Trophoblast cell (in vitro differentiated cells and primary cell): Measurements from ENCODE around the gene RGP1.

Experiments
- DNase-seq, 2 donors: peaks; one replicate each; pipeline ENCODE4 v3.0.0-alpha.2; 2016
- H2AFZ ChIP-seq: 2 replicates; pipeline ENCODE4 v1.6.1; 2013; ENCODE audit warnings: low read length, moderate library complexity, mild to moderate bottlenecking; ENCODE audit not compliant: insufficient read depth, poor library complexity
- H2AK5ac ChIP-seq: 2 replicates; pipeline ENCODE4 v1.6.1; 2013; ENCODE audit warnings: mild to moderate bottlenecking, low read length
- H2BK120ac ChIP-seq: 2 replicates; pipeline ENCODE4 v1.6.1; 2013; ENCODE audit warnings: low read length, mild to moderate bottlenecking, moderate library complexity; ENCODE audit not compliant: insufficient read depth, poor library complexity
- H2BK12ac ChIP-seq: 2 replicates; pipeline ENCODE4 v1.6.1; 2013; ENCODE audit warnings: mild to moderate bottlenecking, low read length, moderate library complexity
- H2BK5ac ChIP-seq: 2 replicates; pipeline ENCODE4 v1.6.1; 2013; ENCODE audit warnings: low read length, low read depth, moderate library complexity, mild to moderate bottlenecking; ENCODE audit not compliant: poor library complexity
- H3K14ac ChIP-seq: 2 replicates; pipeline ENCODE4 v1.6.1; 2013; ENCODE audit warnings: mild to moderate bottlenecking, low read length
- H3K18ac ChIP-seq: 2 replicates; pipeline ENCODE4 v1.6.1; 2013; ENCODE audit warnings: mild to moderate bottlenecking, low read length
- H3K23ac ChIP-seq: 2 replicates; pipeline ENCODE4 v1.6.1; 2013; ENCODE audit warnings: low read length
- H3K27ac ChIP-seq: 2 replicates; pipeline ENCODE4 v1.5.1; 2013; ENCODE audit warnings: low read depth, mild to moderate bottlenecking, inconsistent platforms, low read length, moderate library complexity
- H3K27me3 ChIP-seq: 2 replicates; pipeline ENCODE4 v1.6.1; 2013; ENCODE audit warnings: inconsistent platforms, mild to moderate bottlenecking, low read length, moderate library complexity; ENCODE audit not compliant: insufficient read depth
- H3K36me3 ChIP-seq, 2 experiments: 1 replicate in 1 of 2; 2 replicates in 1 of 2; pipeline ENCODE4 v1.6.1; 2013; ENCODE audit warnings: low read length in 2 of 2, mild to moderate bottlenecking in 2 of 2, moderate library complexity in 1 of 2; ENCODE audit not compliant: insufficient read depth in 2 of 2, control insufficient read depth in 1 of 2
- H3K4ac ChIP-seq: 2 replicates; pipeline ENCODE4 v1.6.1; 2013; ENCODE audit warnings: low read depth, mild to moderate bottlenecking, low read length, moderate library complexity
- H3K4me1 ChIP-seq, 2 experiments: 1 replicate in 1 of 2; 2 replicates in 1 of 2; pipeline ENCODE4 v1.6.1; 2013; ENCODE audit warnings: low read length in 2 of 2, mild to moderate bottlenecking in 2 of 2, moderate library complexity in 1 of 2; ENCODE audit not compliant: insufficient read depth in 2 of 2, control insufficient read depth in 1 of 2
- H3K4me2 ChIP-seq: 2 replicates; pipeline ENCODE4 v1.6.1; 2013; ENCODE audit warnings: inconsistent platforms, mild to moderate bottlenecking, low read length, moderate library complexity
- H3K4me3 ChIP-seq: 2 replicates; pipeline ENCODE4 v1.5.1; 2013; ENCODE audit warnings: mild to moderate bottlenecking, low read depth, low read length, inconsistent platforms
- H3K79me1 ChIP-seq: one replicate; pipeline ENCODE4 v1.6.1; 2013; ENCODE audit warnings: low read length
- H3K79me2 ChIP-seq: 2 replicates; pipeline ENCODE4 v1.6.1; 2013; ENCODE audit warnings: low read length, mild to moderate bottlenecking; ENCODE audit not compliant: control insufficient read depth, insufficient read depth, poor library complexity
- H3K9ac ChIP-seq: 2 replicates; pipeline ENCODE4 v1.6.1; 2013; ENCODE audit warnings: mild to moderate bottlenecking, low read length
- H3K9me3 ChIP-seq: 2 replicates; pipeline ENCODE4 v1.6.1; 2013; ENCODE audit warnings: low read depth, mild to moderate bottlenecking, control low read depth, inconsistent platforms, low read length; ENCODE audit not compliant: insufficient read depth
- H4K12ac ChIP-seq: 2 replicates; pipeline ENCODE4 v1.6.1; 2013; ENCODE audit warnings: low read depth, mild to moderate bottlenecking, low read length, moderate library complexity
- H4K8ac ChIP-seq: 2 replicates; pipeline ENCODE4 v1.6.1; 2013; ENCODE audit warnings: low read depth, mild to moderate bottlenecking, low read length, moderate library complexity
- H4K91ac ChIP-seq: one replicate; pipeline ENCODE4 v1.6.1; 2013; ENCODE audit warnings: low read depth, mild to moderate bottlenecking, low read length, moderate library complexity
- WGBS: extraction: QIAGEN DNeasy Blood & Tissue Kit; methylation state at CpG from one replicate; pipeline ENCODE4 v1.1.7; 2013; ENCODE audit warnings: missing lambda C conversion rate; ENCODE audit not compliant: insufficient read length, insufficient coverage; ENCODE audit errors: extremely low coverage; 5-methylcytosine and 5-hydroxymethylcytosine counted together

RGP1 gene

DNA sequence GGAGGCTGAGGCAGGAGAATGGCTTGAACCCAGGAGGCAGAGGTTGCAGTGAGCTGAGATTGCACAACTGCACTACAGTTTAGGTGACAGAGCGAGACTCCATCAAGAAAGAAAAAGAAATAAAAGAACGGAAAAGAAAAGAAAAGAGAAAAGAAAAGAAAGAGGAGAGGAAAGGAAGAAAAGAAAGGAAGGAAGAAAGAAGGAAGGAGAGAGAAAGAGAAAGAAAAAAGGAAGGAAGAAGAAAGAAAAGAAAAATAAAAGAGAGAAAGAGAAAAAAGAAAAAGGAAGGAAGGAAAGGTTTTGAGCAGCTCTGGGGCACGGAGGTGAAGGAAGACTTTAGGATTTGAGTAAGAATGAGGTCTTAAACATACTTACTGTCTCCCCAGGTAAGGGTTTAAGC, 35.5 kb upstream of the RGP1 start:
- Histone ChIP-seq H3K18ac (no peak overlapping the region), H3K36me3 (peaks cover 68 to 77% of the 10 kb centered on the region in 2 experiments), H4K8ac (no peak overlapping the region), H3K27me3 (no peaks in the 10 kb centered on the region), H3K4me1 (no peaks in the 10 kb centered on the region), H3K14ac (no peak overlapping the region), H2AK5ac (no peak overlapping the region), H3K79me1 (no peaks in the 10 kb centered on the region), H2BK12ac (no peak overlapping the region), H3K9me3 (no peaks in the 10 kb centered on the region), H3K23ac (no peak overlapping the region), H2AFZ (no peak overlapping the region), H4K91ac (no peak overlapping the region), H2BK5ac (no peak overlapping the region), H2BK120ac (no peak overlapping the region), H3K27ac (no peak overlapping the region), H4K12ac (no peak overlapping the region), H3K4ac (no peak overlapping the region), H3K79me2 (no peaks in the 10 kb centered on the region), H3K4me2 (no peak overlapping the region), H3K4me3 (no peak overlapping the region), H3K9ac (no peak overlapping the region)
- WGBS: no CpG with 5 or more reads among the region's 3 CpGs
- DNase-seq: no peak

DNA sequence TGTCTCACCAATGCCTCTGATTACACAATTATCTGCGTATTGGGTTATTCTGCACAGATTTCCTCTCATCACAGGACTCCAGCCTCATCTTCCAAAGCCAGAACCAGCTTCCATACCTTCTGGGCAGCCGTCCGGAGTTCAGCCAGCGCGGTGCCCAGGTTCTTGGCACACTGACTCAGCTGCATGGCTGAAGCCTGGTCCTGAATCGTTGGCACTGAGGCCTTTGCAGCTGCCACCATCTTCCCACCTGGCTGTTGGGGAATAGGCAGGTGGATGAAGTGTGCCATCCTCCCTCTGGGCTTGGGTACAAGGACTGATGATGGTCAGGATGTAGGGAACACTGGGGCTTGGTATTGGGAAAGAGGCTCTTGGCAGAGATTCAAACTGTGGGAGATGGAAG, 35.0 kb upstream of the RGP1 start:
- no peak overlapping the region for H2AK5ac ChIP-seq
- H2BK12ac ChIP-seq: no peak overlapping the region
- no peak overlapping the region for H2BK120ac ChIP-seq
- no peaks in the 10 kb centered on the region for H3K4me1 ChIP-seq
- H3K4me2 ChIP-seq: no peak overlapping the region
- H4K12ac ChIP-seq: no peak overlapping the region
- no peak for DNase-seq
- H2BK5ac ChIP-seq: no peak overlapping the region
- no peak overlapping the region for H4K8ac ChIP-seq
- no CpG with 5 or more reads among the region's 6 CpGs for WGBS
- H3K23ac ChIP-seq: no peak overlapping the region
- no peak overlapping the region for H3K18ac ChIP-seq
- H4K91ac ChIP-seq: no peak overlapping the region
- no peak overlapping the region for H3K4ac ChIP-seq
- H3K27me3 ChIP-seq: no peaks in the 10 kb centered on the region
- peaks cover 71 to 82% of the 10 kb centered on the region in 2 experiments for H3K36me3 ChIP-seq
- no peaks in the 10 kb centered on the region for H3K79me2 ChIP-seq
- H3K4me3 ChIP-seq: no peak overlapping the region
- H2AFZ ChIP-seq: no peak overlapping the region
- no peak overlapping the region for H3K27ac ChIP-seq
- no peaks in the 10 kb centered on the region for H3K9me3 ChIP-seq
- no peak overlapping the region for H3K9ac ChIP-seq
- H3K79me1 ChIP-seq: no peaks in the 10 kb centered on the region
- no peak overlapping the region for H3K14ac ChIP-seq

DNA sequence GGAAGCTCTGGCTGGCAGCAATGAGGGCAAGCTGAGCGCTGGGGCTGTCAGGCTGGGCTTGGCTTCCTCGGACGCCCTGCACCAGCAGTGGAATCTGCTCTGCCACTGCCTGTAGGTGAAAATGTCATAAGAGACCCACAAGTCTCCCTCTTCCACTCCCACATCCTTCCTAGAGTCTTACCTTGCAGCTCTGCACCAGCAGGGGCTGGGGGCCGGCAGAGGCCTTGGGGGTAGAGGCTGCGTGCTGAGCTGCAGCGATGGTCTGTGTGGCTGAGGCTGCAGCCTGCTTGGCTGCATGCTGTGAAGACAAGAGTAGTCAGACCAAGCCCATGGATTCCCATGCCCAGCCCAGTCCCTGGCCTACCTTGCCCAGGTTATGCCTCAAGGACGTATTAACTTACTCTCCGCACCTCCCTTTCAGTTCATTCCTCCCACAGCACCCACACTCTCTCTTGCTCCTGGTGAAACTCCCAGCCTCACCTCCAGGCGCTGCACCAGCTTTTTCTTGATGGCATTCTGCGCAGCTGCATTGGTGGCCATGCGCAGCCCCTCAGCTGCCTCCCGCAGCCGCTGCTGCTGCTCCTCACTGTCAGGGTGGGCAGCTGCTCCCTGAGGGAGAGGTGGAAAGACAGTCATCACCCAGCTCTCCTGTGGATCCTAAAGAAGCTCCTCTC, 34.4 kb upstream of the RGP1 start:
- Histone ChIP-seq H3K4me1 (no peaks in the 10 kb centered on the region), H3K14ac (no peak overlapping the region), H2AK5ac (no peak overlapping the region), H3K9ac (no peak overlapping the region), H2AFZ (no peak overlapping the region), H3K4me3 (no peak overlapping the region), H4K12ac (no peak overlapping the region), H3K79me1 (no peaks in the 10 kb centered on the region), H3K27ac (no peak overlapping the region), H3K36me3 (peaks cover 76 to 87% of the 10 kb centered on the region in 2 experiments), H3K18ac (no peak overlapping the region), H3K4me2 (no peak overlapping the region), H2BK120ac (no peak overlapping the region), H3K4ac (no peak overlapping the region), H3K9me3 (no peaks in the 10 kb centered on the region), H3K27me3 (no peaks in the 10 kb centered on the region), H2BK12ac (no peak overlapping the region), H3K79me2 (no peaks in the 10 kb centered on the region), H3K23ac (no peak overlapping the region), H4K91ac (no peak overlapping the region), H2BK5ac (no peak overlapping the region), H4K8ac (no peak overlapping the region)
- WGBS: no CpG with 5 or more reads among the region's 13 CpGs
- DNase-seq: no peak

DNA sequence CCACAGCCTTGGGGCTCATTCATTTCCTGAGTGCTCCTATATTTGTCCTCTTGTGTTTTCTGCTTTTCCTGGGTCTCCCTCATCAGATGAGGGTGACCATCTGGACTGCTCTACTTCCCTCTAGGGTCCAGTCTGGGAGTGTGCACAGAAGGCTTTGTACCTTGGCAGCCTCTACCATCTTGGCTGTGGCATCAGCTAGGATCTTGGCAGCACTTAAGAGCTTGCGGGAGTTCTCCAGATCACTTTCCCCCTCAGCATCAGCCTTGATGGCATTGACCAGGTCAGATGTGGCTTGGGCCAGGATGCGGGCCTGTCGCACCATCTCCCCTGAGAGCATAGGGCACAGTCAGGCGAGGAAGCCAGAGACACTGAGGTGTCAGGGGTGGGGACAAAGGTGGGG, 32.9 kb upstream of the RGP1 start:
- Histone ChIP-seq H3K23ac (no peak overlapping the region), H2AFZ (no peak overlapping the region), H3K9ac (no peak overlapping the region), H4K91ac (no peak overlapping the region), H3K79me2 (no peaks in the 10 kb centered on the region), H3K14ac (no peak overlapping the region), H4K8ac (no peak overlapping the region), H2AK5ac (no peak overlapping the region), H3K4me2 (no peak overlapping the region), H3K27me3 (no peaks in the 10 kb centered on the region), H3K4me1 (no peaks in the 10 kb centered on the region), H3K36me3 (peaks cover 77 to 86% of the 10 kb centered on the region in 2 experiments), H2BK120ac (no peak overlapping the region), H2BK5ac (no peak overlapping the region), H3K9me3 (no peaks in the 10 kb centered on the region), H4K12ac (no peak overlapping the region), H3K27ac (no peak overlapping the region), H3K4ac (no peak overlapping the region), H3K79me1 (no peaks in the 10 kb centered on the region), H2BK12ac (no peak overlapping the region), H3K4me3 (no peak overlapping the region), H3K18ac (no peak overlapping the region)
- WGBS: no CpG with 5 or more reads among the region's 4 CpGs
- DNase-seq: no peak
